Astrocyte of the cerebellum (primary cell): Measurements from ENCODE around the gene ZNF558.

Experiments
- DNase-seq: peaks from one replicate; pipeline ENCODE4 v3.0.0-alpha.2; 2011; ENCODE audit warnings: low read depth
- H3K4me3 ChIP-seq: 2 replicates; pipeline ENCODE4 v1.5.1; 2011; ENCODE audit warnings: mild to moderate bottlenecking, low read depth, low read length, moderate library complexity
- CTCF ChIP-seq: IDR thresholded peaks from 2 replicates; pipeline ENCODE4 v1.5.1; 2012; ENCODE audit warnings: low read length, low read depth, moderate library complexity, mild to moderate bottlenecking; ENCODE audit errors: missing control alignments
- in situ Hi-C: cut with HindIII; loops from 2 replicates; pipeline ENCODE4 v1.10.0; 2017; ENCODE audit warnings: low sequenced_read_pairs

Gene ZNF558

GRCh38 chr19:8850488-8850887 is 18.4 kb upstream of the ZNF558 start:
- no peak for TF ChIP-seq CTCF
- no peak overlapping the region for H3K4me3 ChIP-seq
- in situ Hi-C loops: loop anchor here (25.0 kb wide), 2 partner anchors 163 to 262 kb away; partner anchors contain the start of genes ACTL9, OR7G1 and OR7G2
- no peak for DNase-seq

GRCh38 chr19:8849232-8849631 is 17.1 kb upstream of the ZNF558 start:
- no peak for DNase-seq
- H3K4me3 ChIP-seq: no peak overlapping the region
- in situ Hi-C loops: no loop called here
- no peak for TF ChIP-seq CTCF

GRCh38 chr19:8846819-8847218 is 14.7 kb upstream of the ZNF558 start:
- no peak for TF ChIP-seq CTCF
- no peak overlapping the region for H3K4me3 ChIP-seq
- no peak for DNase-seq
- in situ Hi-C loops: no loop called here

GRCh38 chr19:8840708-8841107 is 8.6 kb upstream of the ZNF558 start:
- H3K4me3 ChIP-seq: no peak overlapping the region
- in situ Hi-C loops: no loop called here
- no peak for TF ChIP-seq CTCF
- no peak for DNase-seq

- no peak for TF ChIP-seq CTCF
- in situ Hi-C loops: no loop called here
- no peak overlapping the region for H3K4me3 ChIP-seq
- DNase-seq: no peak
These were observed 3.8 kb upstream of the ZNF558 start for GRCh38 chr19:8835877-8836276.

GRCh38 chr19:8835446-8835845 is 3.3 kb upstream of the ZNF558 start:
- TF ChIP-seq CTCF: no peak
- in situ Hi-C loops: no loop called here
- DNase-seq: no peak
- no peak overlapping the region for H3K4me3 ChIP-seq

- TF ChIP-seq CTCF: no peak
- no peak for DNase-seq
- in situ Hi-C loops: no loop called here
These were observed 322 bp downstream of the ZNF558 start for GRCh38 chr19:8831832-8832131.

More at GRCh38 chr19:8831832-8832131, 322 bp downstream of the ZNF558 start:
- peak overlapping the region; percentile 79 for H3K4me3 ChIP-seq
